Measurements from ENCODE around the gene ANGPTL8. TPM values are rescaled to one million over a fixed set of nuclear protein-coding genes. Genes with fewer than 3 reads are reported as not detected.

The ANGPTL8 gene
- total RNA-seq, 1 experiment from 2014 or later, result not detected

GRCh38 chr19:11201791-11202190 lies 37.6 kb upstream of the ANGPTL8 start:
- no peak for DNase-seq (ENCODE audit: low read depth)
- in situ Hi-C loops (cut with HindIII; ENCODE audit: low pct_unique_long_range_greater_than_20kb, low sequenced_read_pairs), result no loop called here

- in situ Hi-C loops (cut with HindIII; ENCODE audit: low pct_unique_long_range_greater_than_20kb, low sequenced_read_pairs), result no loop called here
- no peak for DNase-seq (ENCODE audit: low read depth)
These were observed 36.8 kb upstream of the ANGPTL8 start for GRCh38 chr19:11202488-11203193.

- in situ Hi-C loops (cut with HindIII; ENCODE audit: low pct_unique_long_range_greater_than_20kb, low sequenced_read_pairs), result no loop called here
- DNase-seq (ENCODE audit: low read depth), result no peak
These were observed 36.0 kb upstream of the ANGPTL8 start for GRCh38 chr19:11203194-11204075.

- DNase-seq (ENCODE audit: low read depth), result no peak
- in situ Hi-C loops (cut with HindIII; ENCODE audit: low pct_unique_long_range_greater_than_20kb, low sequenced_read_pairs), result no loop called here
These were observed 35.3 kb upstream of the ANGPTL8 start for GRCh38 chr19:11204076-11204602.

GRCh38 chr19:11204943-11205349 lies 34.5 kb upstream of the ANGPTL8 start:
- no peak for DNase-seq (ENCODE audit: low read depth)
- in situ Hi-C loops (cut with HindIII; ENCODE audit: low pct_unique_long_range_greater_than_20kb, low sequenced_read_pairs), result no loop called here

- in situ Hi-C loops (cut with HindIII; ENCODE audit: low pct_unique_long_range_greater_than_20kb, low sequenced_read_pairs), result no loop called here
- no peak for DNase-seq (ENCODE audit: low read depth)
These were observed 33.4 kb upstream of the ANGPTL8 start for GRCh38 chr19:11205939-11206570.

GRCh38 chr19:11208561-11209471 lies 30.6 kb upstream of the ANGPTL8 start:
- in situ Hi-C loops (cut with HindIII; ENCODE audit: low pct_unique_long_range_greater_than_20kb, low sequenced_read_pairs), result no loop called here
- DNase-seq (ENCODE audit: low read depth), result no peak

- DNase-seq (ENCODE audit: low read depth), result no peak
- in situ Hi-C loops (cut with HindIII; ENCODE audit: low pct_unique_long_range_greater_than_20kb, low sequenced_read_pairs), result no loop called here
These were observed 29.4 kb upstream of the ANGPTL8 start for GRCh38 chr19:11209839-11210655.

GRCh38 chr19:11210656-11210928 lies 28.8 kb upstream of the ANGPTL8 start:
- no peak for DNase-seq (ENCODE audit: low read depth)
- in situ Hi-C loops (cut with HindIII; ENCODE audit: low pct_unique_long_range_greater_than_20kb, low sequenced_read_pairs), result no loop called here

GRCh38 chr19:11214387-11214786 lies 25.0 kb upstream of the ANGPTL8 start:
- no peak for DNase-seq (ENCODE audit: low read depth)
- in situ Hi-C loops (cut with HindIII; ENCODE audit: low pct_unique_long_range_greater_than_20kb, low sequenced_read_pairs), result no loop called here

- in situ Hi-C loops (cut with HindIII; ENCODE audit: low pct_unique_long_range_greater_than_20kb, low sequenced_read_pairs), result no loop called here
- no peak for DNase-seq (ENCODE audit: low read depth)
These were observed 18.3 kb upstream of the ANGPTL8 start for GRCh38 chr19:11221082-11221598.

GRCh38 chr19:11223200-11223599 lies 16.2 kb upstream of the ANGPTL8 start:
- DNase-seq (ENCODE audit: low read depth), result no peak
- in situ Hi-C loops (cut with HindIII; ENCODE audit: low pct_unique_long_range_greater_than_20kb, low sequenced_read_pairs), result no loop called here

GRCh38 chr19:11224429-11224828 lies 15.0 kb upstream of the ANGPTL8 start:
- in situ Hi-C loops (cut with HindIII; ENCODE audit: low pct_unique_long_range_greater_than_20kb, low sequenced_read_pairs), result no loop called here
- no peak for DNase-seq (ENCODE audit: low read depth)

GRCh38 chr19:11225172-11225571 lies 14.2 kb upstream of the ANGPTL8 start:
- no peak for DNase-seq (ENCODE audit: low read depth)
- in situ Hi-C loops (cut with HindIII; ENCODE audit: low pct_unique_long_range_greater_than_20kb, low sequenced_read_pairs), result no loop called here

- in situ Hi-C loops (cut with HindIII; ENCODE audit: low pct_unique_long_range_greater_than_20kb, low sequenced_read_pairs), result no loop called here
- no peak for DNase-seq (ENCODE audit: low read depth)
These were observed 13.6 kb upstream of the ANGPTL8 start for GRCh38 chr19:11225815-11226214.

- in situ Hi-C loops (cut with HindIII; ENCODE audit: low pct_unique_long_range_greater_than_20kb, low sequenced_read_pairs), result no loop called here
- DNase-seq (ENCODE audit: low read depth), result no peak
These were observed 12.7 kb upstream of the ANGPTL8 start for GRCh38 chr19:11226716-11227166.

GRCh38 chr19:11227195-11227886 lies 12.1 kb upstream of the ANGPTL8 start:
- in situ Hi-C loops (cut with HindIII; ENCODE audit: low pct_unique_long_range_greater_than_20kb, low sequenced_read_pairs), result no loop called here
- peak; percentile 13 for DNase-seq (ENCODE audit: low read depth)

Data from Caki2 (cell line).